HepG2 (cell line): ENCODE results near the gene ERP44. TPM values are rescaled to one million over a fixed set of nuclear protein-coding genes. Genes with fewer than 3 reads are reported as not detected.

Experiments
- HHEX ChIP-seq: IDR thresholded peaks from 2 replicates; pipeline ENCODE4 v1.6.1; 2016; ENCODE audit warnings: control low read depth
- HMG20A ChIP-seq: IDR thresholded peaks from 2 replicates; pipeline ENCODE4 v1.6.1; 2016; ENCODE audit warnings: borderline replicate concordance
- ZEB1 ChIP-seq: IDR thresholded peaks from 2 replicates; pipeline ENCODE4 v1.6.1; 2012; ENCODE audit warnings: mild to moderate bottlenecking, low read depth, inconsistent platforms; ENCODE audit not compliant: insufficient replicate concordance
- ZFP41 ChIP-seq: sonication (generic); formaldehyde crosslinking; IDR thresholded peaks from 2 replicates; pipeline ENCODE4 v1.4.0; 2020; ENCODE audit warnings: mild to moderate bottlenecking, missing genetic modification reagents, borderline replicate concordance
- ZNF530 ChIP-seq: sonication (generic); formaldehyde crosslinking; IDR thresholded peaks from 2 replicates; pipeline ENCODE4 v1.5.0; 2020; ENCODE audit warnings: low read depth, mild to moderate bottlenecking, missing genetic modification reagents
- ZNF570 ChIP-seq: sonication (generic); formaldehyde crosslinking; IDR thresholded peaks from 2 replicates; pipeline ENCODE4 v1.4.0; 2020; ENCODE audit warnings: mild to moderate bottlenecking, missing genetic modification reagents, borderline replicate concordance
- polyA plus RNA-seq, 8 experiments: library from polyadenylated mRNA; depleted of rRNA in 3 of 8; stranded (reverse) in 7 of 8; unstranded in 1 of 8; fragments of >200 nt; fragmentation: Illumina TruSeq in 4 of 8; extraction: Trizol in 4 of 8; gene quantifications; 2 replicates each; pipeline versions ENCODE4 v1.2.1 to v1.2.3, GENCODE V29; 2011 to 2016; ENCODE audit warnings: low read depth in 4 of 8, missing spikeins in 1 of 8, mixed read lengths in 1 of 8; ENCODE audit not compliant: insufficient read depth in 1 of 8
- total RNA-seq, 5 experiments: library from RNA; depleted of rRNA; stranded (reverse); fragments of >200 nt; fragmentation: Illumina TruSeq; extraction: Trizol; gene quantifications; 2 replicates each; pipeline ENCODE4 v1.2.3, GENCODE V29; 2016; ENCODE audit warnings: low read depth in 1 of 5
- TF ChIP-seq, protein P1 (sequence below): sonication (generic); formaldehyde crosslinking; IDR thresholded peaks from 2 replicates; pipeline ENCODE4 v1.4.0; 2020; ENCODE audit warnings: low read depth, missing genetic modification reagents
- TF ChIP-seq, protein P2 (sequence below): sonication (generic); formaldehyde crosslinking; IDR thresholded peaks from 2 replicates; pipeline ENCODE4 v1.8.1; 2023; ENCODE audit warnings: mild to moderate bottlenecking, missing genetic modification reagents
- TF ChIP-seq, protein P3 (sequence below): sonication (generic); formaldehyde crosslinking; IDR thresholded peaks from 2 replicates; pipeline ENCODE4 v1.8.1; 2023; ENCODE audit warnings: mild to moderate bottlenecking, missing genetic modification reagents
- TF ChIP-seq, protein P4 (sequence below): sonication (generic); formaldehyde crosslinking; IDR thresholded peaks from 2 replicates; pipeline ENCODE4 v1.8.0; 2022; ENCODE audit warnings: mild to moderate bottlenecking, missing genetic modification reagents
- TF ChIP-seq, protein P5 (sequence below): sonication (generic); formaldehyde crosslinking; conservative IDR thresholded peaks from 2 replicates; pipeline ENCODE4 v1.4.0; 2020; ENCODE audit warnings: mild to moderate bottlenecking, missing genetic modification reagents, moderate library complexity

ERP44 gene
- total and polyA plus RNA-seq, 2 of the 13 experiments (the other 11 are each of a cell fraction or from before 2014, with no cell fraction given): 8.9 to 13.8 TPM

DNA sequence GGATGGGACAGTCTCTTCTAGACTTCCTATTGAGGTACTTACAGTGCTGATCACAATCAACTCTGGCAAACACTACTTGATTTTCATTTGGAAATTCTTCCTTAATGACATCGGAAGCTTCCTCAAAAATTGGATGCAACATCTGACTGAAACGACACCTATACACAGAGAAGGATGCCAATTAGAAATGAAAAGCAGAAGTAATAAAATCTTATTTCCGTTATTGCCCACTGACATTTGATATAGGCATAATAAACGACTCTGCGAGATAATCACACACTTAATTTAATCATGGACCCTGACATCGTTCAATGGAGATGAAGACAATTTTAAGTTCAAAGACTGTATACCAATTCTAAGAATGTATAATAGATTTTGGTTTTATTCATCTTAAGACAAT is 46.4 kb downstream of the ERP44 start (continued):
- TF ChIP-seq, protein P1, sequence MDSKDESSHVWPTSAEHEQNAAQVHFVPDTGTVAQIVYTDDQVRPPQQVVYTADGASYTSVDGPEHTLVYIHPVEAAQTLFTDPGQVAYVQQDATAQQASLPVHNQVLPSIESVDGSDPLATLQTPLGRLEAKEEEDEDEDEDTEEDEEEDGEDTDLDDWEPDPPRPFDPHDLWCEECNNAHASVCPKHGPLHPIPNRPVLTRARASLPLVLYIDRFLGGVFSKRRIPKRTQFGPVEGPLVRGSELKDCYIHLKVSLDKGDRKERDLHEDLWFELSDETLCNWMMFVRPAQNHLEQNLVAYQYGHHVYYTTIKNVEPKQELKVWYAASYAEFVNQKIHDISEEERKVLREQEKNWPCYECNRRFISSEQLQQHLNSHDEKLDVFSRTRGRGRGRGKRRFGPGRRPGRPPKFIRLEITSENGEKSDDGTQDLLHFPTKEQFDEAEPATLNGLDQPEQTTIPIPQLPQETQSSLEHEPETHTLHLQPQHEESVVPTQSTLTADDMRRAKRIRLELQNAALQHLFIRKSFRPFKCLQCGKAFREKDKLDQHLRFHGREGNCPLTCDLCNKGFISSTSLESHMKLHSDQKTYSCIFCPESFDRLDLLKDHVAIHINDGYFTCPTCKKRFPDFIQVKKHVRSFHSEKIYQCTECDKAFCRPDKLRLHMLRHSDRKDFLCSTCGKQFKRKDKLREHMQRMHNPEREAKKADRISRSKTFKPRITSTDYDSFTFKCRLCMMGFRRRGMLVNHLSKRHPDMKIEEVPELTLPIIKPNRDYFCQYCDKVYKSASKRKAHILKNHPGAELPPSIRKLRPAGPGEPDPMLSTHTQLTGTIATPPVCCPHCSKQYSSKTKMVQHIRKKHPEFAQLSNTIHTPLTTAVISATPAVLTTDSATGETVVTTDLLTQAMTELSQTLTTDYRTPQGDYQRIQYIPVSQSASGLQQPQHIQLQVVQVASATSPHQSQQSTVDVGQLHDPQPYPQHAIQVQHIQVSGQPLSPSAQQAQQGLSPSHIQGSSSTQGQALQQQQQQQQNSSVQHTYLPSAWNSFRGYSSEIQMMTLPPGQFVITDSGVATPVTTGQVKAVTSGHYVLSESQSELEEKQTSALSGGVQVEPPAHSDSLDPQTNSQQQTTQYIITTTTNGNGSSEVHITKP: no peak
- TF ChIP-seq, protein P2, sequence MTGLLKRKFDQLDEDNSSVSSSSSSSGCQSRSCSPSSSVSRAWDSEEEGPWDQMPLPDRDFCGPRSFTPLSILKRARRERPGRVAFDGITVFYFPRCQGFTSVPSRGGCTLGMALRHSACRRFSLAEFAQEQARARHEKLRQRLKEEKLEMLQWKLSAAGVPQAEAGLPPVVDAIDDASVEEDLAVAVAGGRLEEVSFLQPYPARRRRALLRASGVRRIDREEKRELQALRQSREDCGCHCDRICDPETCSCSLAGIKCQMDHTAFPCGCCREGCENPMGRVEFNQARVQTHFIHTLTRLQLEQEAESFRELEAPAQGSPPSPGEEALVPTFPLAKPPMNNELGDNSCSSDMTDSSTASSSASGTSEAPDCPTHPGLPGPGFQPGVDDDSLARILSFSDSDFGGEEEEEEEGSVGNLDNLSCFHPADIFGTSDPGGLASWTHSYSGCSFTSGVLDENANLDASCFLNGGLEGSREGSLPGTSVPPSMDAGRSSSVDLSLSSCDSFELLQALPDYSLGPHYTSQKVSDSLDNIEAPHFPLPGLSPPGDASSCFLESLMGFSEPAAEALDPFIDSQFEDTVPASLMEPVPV (CRISPR knock-in tag): no peak
- TF ChIP-seq HMG20A (no peak), HHEX (no peak), ZEB1 (no peak), ZNF570 (CRISPR knock-in tag) (no peak), ZNF530 (CRISPR knock-in tag) (no peak), ZFP41 (CRISPR knock-in tag) (no peak)
- TF ChIP-seq, protein P3, sequence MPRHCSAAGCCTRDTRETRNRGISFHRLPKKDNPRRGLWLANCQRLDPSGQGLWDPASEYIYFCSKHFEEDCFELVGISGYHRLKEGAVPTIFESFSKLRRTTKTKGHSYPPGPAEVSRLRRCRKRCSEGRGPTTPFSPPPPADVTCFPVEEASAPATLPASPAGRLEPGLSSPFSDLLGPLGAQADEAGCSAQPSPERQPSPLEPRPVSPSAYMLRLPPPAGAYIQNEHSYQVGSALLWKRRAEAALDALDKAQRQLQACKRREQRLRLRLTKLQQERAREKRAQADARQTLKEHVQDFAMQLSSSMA (CRISPR knock-in tag): no peak
- TF ChIP-seq, protein P4, sequence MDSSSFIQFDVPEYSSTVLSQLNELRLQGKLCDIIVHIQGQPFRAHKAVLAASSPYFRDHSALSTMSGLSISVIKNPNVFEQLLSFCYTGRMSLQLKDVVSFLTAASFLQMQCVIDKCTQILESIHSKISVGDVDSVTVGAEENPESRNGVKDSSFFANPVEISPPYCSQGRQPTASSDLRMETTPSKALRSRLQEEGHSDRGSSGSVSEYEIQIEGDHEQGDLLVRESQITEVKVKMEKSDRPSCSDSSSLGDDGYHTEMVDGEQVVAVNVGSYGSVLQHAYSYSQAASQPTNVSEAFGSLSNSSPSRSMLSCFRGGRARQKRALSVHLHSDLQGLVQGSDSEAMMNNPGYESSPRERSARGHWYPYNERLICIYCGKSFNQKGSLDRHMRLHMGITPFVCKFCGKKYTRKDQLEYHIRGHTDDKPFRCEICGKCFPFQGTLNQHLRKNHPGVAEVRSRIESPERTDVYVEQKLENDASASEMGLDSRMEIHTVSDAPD (CRISPR knock-in tag): no peak
- TF ChIP-seq, protein P5, sequence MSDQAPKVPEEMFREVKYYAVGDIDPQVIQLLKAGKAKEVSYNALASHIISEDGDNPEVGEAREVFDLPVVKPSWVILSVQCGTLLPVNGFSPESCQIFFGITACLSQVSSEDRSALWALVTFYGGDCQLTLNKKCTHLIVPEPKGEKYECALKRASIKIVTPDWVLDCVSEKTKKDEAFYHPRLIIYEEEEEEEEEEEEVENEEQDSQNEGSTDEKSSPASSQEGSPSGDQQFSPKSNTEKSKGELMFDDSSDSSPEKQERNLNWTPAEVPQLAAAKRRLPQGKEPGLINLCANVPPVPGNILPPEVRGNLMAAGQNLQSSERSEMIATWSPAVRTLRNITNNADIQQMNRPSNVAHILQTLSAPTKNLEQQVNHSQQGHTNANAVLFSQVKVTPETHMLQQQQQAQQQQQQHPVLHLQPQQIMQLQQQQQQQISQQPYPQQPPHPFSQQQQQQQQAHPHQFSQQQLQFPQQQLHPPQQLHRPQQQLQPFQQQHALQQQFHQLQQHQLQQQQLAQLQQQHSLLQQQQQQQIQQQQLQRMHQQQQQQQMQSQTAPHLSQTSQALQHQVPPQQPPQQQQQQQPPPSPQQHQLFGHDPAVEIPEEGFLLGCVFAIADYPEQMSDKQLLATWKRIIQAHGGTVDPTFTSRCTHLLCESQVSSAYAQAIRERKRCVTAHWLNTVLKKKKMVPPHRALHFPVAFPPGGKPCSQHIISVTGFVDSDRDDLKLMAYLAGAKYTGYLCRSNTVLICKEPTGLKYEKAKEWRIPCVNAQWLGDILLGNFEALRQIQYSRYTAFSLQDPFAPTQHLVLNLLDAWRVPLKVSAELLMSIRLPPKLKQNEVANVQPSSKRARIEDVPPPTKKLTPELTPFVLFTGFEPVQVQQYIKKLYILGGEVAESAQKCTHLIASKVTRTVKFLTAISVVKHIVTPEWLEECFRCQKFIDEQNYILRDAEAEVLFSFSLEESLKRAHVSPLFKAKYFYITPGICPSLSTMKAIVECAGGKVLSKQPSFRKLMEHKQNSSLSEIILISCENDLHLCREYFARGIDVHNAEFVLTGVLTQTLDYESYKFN (CRISPR knock-in tag): no peak
